Measurements from ENCODE around the gene CASQ2. TPM values are rescaled to one million over a fixed set of nuclear protein-coding genes. Genes with fewer than 3 reads are reported as not detected.

Gene CASQ2
- total RNA-seq, 2 donors from 2014 or later: 673 to 1,066 TPM

DNA sequence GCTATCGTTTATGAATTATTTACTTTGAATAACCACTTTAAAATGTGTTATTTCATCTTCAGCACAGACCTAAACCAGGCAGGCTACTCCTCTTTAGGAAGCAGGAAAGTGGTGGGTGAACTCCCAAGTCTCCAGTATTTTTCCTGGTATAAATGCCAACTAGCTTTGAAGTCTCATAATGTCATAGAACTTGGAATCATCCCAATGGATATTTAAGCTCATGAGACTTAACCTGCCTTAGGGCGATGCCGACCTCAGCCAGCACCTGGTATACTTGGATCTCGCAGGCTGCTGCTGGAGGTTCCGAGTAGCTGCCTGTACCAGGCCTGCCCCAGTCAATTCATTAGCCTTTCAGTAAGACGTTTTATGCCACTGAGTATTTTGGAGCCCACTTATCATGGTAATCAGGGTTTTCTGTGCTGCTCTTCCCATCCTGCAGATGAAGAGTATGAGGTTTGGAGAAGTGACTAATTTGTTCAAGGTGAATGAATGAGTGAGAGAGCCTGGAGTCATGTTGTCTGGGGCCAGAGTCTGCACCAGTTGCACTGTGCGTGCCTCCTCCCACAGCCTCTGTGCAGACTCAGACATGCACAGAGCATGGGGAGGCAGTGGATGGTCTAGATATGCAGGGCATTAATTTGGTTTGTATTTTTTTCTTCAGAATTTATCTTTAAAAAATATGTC is 91.9 kb downstream of the CASQ2 start:
- no peaks in the 10 kb centered on the region for H3K27me3 ChIP-seq
- no peak overlapping the region for H3K4me3 ChIP-seq
- no peak for DNase-seq (ENCODE audit: low spot score)
- H3K36me3 ChIP-seq: no peaks in the 10 kb centered on the region
- TF ChIP-seq, protein P1, sequence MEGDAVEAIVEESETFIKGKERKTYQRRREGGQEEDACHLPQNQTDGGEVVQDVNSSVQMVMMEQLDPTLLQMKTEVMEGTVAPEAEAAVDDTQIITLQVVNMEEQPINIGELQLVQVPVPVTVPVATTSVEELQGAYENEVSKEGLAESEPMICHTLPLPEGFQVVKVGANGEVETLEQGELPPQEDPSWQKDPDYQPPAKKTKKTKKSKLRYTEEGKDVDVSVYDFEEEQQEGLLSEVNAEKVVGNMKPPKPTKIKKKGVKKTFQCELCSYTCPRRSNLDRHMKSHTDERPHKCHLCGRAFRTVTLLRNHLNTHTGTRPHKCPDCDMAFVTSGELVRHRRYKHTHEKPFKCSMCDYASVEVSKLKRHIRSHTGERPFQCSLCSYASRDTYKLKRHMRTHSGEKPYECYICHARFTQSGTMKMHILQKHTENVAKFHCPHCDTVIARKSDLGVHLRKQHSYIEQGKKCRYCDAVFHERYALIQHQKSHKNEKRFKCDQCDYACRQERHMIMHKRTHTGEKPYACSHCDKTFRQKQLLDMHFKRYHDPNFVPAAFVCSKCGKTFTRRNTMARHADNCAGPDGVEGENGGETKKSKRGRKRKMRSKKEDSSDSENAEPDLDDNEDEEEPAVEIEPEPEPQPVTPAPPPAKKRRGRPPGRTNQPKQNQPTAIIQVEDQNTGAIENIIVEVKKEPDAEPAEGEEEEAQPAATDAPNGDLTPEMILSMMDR (IDR thresholded peaks at IDR 0.05): no peak
- peaks cover 0 to 48% of the 10 kb centered on the region in 2 donors for H3K4me1 ChIP-seq
- no peak overlapping the region for H3K27ac ChIP-seq
- H3K9me3 ChIP-seq: no peaks in the 10 kb centered on the region

GRCh38 chr1:115672224-115673009 is 96.1 kb downstream of the CASQ2 start:
- no peak for DNase-seq (ENCODE audit: low spot score)
- Histone ChIP-seq H3K36me3 (no peaks in the 10 kb centered on the region), H3K4me3 (no peak overlapping the region), H3K9me3 (peaks cover 0 to 6% of the 10 kb centered on the region in 2 donors), H3K4me1 (peaks cover 0 to 34% of the 10 kb centered on the region in 2 donors), H3K27me3 (no peaks in the 10 kb centered on the region), H3K27ac (peak overlapping the region in 1 of 2 donors; percentile 13)
- TF ChIP-seq, protein P1 (IDR thresholded peaks at IDR 0.05): no peak

GRCh38 chr1:115671176-115671934 is 97.2 kb downstream of the CASQ2 start:
- Histone ChIP-seq H3K36me3 (no peaks in the 10 kb centered on the region), H3K4me1 (peaks cover 0 to 35% of the 10 kb centered on the region in 2 donors), H3K27me3 (no peaks in the 10 kb centered on the region), H3K27ac (no peak overlapping the region), H3K4me3 (no peak overlapping the region), H3K9me3 (peaks cover 0 to 6% of the 10 kb centered on the region in 2 donors)
- TF ChIP-seq, protein P1 (IDR thresholded peaks at IDR 0.05): no peak
- no peak for DNase-seq (ENCODE audit: low spot score)

- Histone ChIP-seq H3K9me3 (peaks cover 0 to 6% of the 10 kb centered on the region in 2 donors), H3K4me1 (peaks cover 0 to 38% of the 10 kb centered on the region in 2 donors), H3K27ac (no peak overlapping the region), H3K27me3 (no peaks in the 10 kb centered on the region), H3K36me3 (no peaks in the 10 kb centered on the region), H3K4me3 (no peak overlapping the region)
- no peak for DNase-seq (ENCODE audit: low spot score)
- TF ChIP-seq, protein P1 (IDR thresholded peaks at IDR 0.05): no peak
Observed at GRCh38 chr1:115670476-115671175, 97.9 kb downstream of the CASQ2 start.

- Histone ChIP-seq H3K36me3 (no peaks in the 10 kb centered on the region), H3K27ac (no peak overlapping the region), H3K9me3 (peaks cover 0 to 6% of the 10 kb centered on the region in 2 donors), H3K27me3 (no peaks in the 10 kb centered on the region), H3K4me1 (peaks cover 0 to 38% of the 10 kb centered on the region in 2 donors), H3K4me3 (no peak overlapping the region)
- DNase-seq (ENCODE audit: low spot score): no peak
- TF ChIP-seq, protein P1 (IDR thresholded peaks at IDR 0.05): no peak
Observed at GRCh38 chr1:115669886-115670285, 98.6 kb downstream of the CASQ2 start.
